HG03457 (cell line): Measurements from ENCODE around the gene TMEM79.
"Not testable (repeated sequence)": the region's sequence is repeated elsewhere in the genome, so short reads cannot be mapped to it uniquely, and the experiment has no call there.

Experiments
- ATAC-seq: cut with Tn5 transposase; IDR thresholded peaks from one replicate; pipeline ENCODE4 v1.9.1; 2021; ENCODE audit warnings: moderate number of reproducible peaks; ENCODE audit not compliant: unreplicated experiment

The TMEM79 gene

GRCh38 chr1:156298852-156299357 is 14.8 kb downstream of the TMEM79 start, which contains the start of gene VHLL:
TSS of gene VHLL (minus strand) at chr1:156299307. CDS start at chr1:156299189, 118 bp downstream.
- no peak for ATAC-seq

GRCh38 chr1:156303241-156303640 is 19.1 kb downstream of the TMEM79 start:
- no peak for ATAC-seq

GRCh38 chr1:156305215-156305614 is 21.1 kb downstream of the TMEM79 start:
- ATAC-seq, result no peak

- ATAC-seq, result no peak
Measured at GRCh38 chr1:156308078-156308477, 24.0 kb downstream of the TMEM79 start.

GRCh38 chr1:156310962-156311361 is 26.8 kb downstream of the TMEM79 start:
- no peak for ATAC-seq

GRCh38 chr1:156316909-156317308 is 32.8 kb downstream of the TMEM79 start:
- ATAC-seq, result no peak

GRCh38 chr1:156319664-156320063 is 35.5 kb downstream of the TMEM79 start:
- no peak for ATAC-seq

- ATAC-seq, result no peak
Measured at GRCh38 chr1:156320560-156320959, 36.4 kb downstream of the TMEM79 start.

- ATAC-seq, result not testable (repeated sequence)
Measured at GRCh38 chr1:156323179-156323578, 39.1 kb downstream of the TMEM79 start.

GRCh38 chr1:156336242-156336641 is 52.1 kb downstream of the TMEM79 start:
- no peak for ATAC-seq

GRCh38 chr1:156337052-156337887 is 53.1 kb downstream of the TMEM79 start:
- no peak for ATAC-seq

- ATAC-seq, result no peak
Measured at GRCh38 chr1:156337888-156338179, 53.7 kb downstream of the TMEM79 start.

GRCh38 chr1:156338180-156338976 is 54.3 kb downstream of the TMEM79 start, which contains the start of the genes CCT3 and TSACC:
TSS of gene CCT3 (minus strand) at chr1:156338292. CDS start at chr1:156338184, 108 bp downstream.
TSS of gene TSACC (plus strand) at chr1:156338526. CDS start at chr1:156339758, 1,232 bp downstream.
- ATAC-seq, result peak; percentile 78
